Pancreas (tissue), 10 donors: Measurements from ENCODE around the gene SLC1A2. TPM values are rescaled to one million over a fixed set of nuclear protein-coding genes. Genes with fewer than 3 reads are reported as not detected.

Source experiments
- ATAC-seq, 4 donors: fragments of 200-7000 bp; cut with Tn5 transposase; one replicate each; pipeline versions ENCODE4 v1.8.0 to v1.9.1; 2020; ENCODE audit warnings: mild to moderate bottlenecking in 4 of 4, moderate library complexity in 4 of 4
- DNase-seq, 6 donors: peaks; one replicate each; pipeline ENCODE4 v3.0.0-alpha.2; 2020
- FAIRE-seq: peaks from 2 replicates; lab custom pipeline; 2012; peaks lifted over from hg19 to GRCh38; lab: Jason Lieb, UNC
- H3K27ac ChIP-seq, 4 donors: fragments of 200-600 bp; sonication (generic); 1 replicate in 3 of 4; 2 replicates in 1 of 4; pipeline versions ENCODE4 v1.5.0 to v1.8.0; 2020
- H3K27me3 ChIP-seq, 4 donors: fragments of 200-600 bp; one replicate each; pipeline ENCODE4 v1.8.0; 2021
- H3K36me3 ChIP-seq, 3 donors: fragments of 200-600 bp; sonication (generic) in 1 of 3; one replicate each; pipeline versions ENCODE4 v1.5.0 to v1.8.0; 2020 to 2021
- H3K4me1 ChIP-seq, 3 donors: fragments of 200-600 bp; one replicate each; pipeline ENCODE4 v1.8.0; 2021
- H3K4me3 ChIP-seq, 4 donors: fragments of 200-600 bp; sonication (generic) in 2 of 4; one replicate each; pipeline versions ENCODE4 v1.5.0 to v1.8.0; 2020 to 2021
- H3K9me3 ChIP-seq, 4 donors: fragments of 200-600 bp; one replicate each; pipeline ENCODE4 v1.8.0; 2021
- WGBS, 2 donors: extraction: QIAGEN DNeasy Blood & Tissue Kit; methylation state at CpG; one replicate each; pipeline ENCODE4 v1.1.7; 2013; 5-methylcytosine and 5-hydroxymethylcytosine counted together
- intact Hi-C, 3 donors: fragments of 100-400 bp; cut with DNase I; formaldehyde crosslinking; loops; one replicate each; pipeline versions ENCODE4 v1.11.1 to v1.14.2; 2022
- polyA plus RNA-seq, 2 donors: library from polyadenylated mRNA; stranded (reverse); fragments of 200-250 nt; gene quantifications; one replicate each; pipeline ENCODE4 v1.2.3, GENCODE V29; 2013
- total RNA-seq, 6 donors: library from RNA; stranded (reverse); fragmentation: NEBNext Ultra II Directional in 4 of 6; extraction: Animal tissue kit (Norgen Biotek cat#: 25700) in 4 of 6; gene quantifications; one replicate each; pipeline versions ENCODE4 v1.2.1 to v1.2.4, GENCODE V29; 2021 to 2023
- TF ChIP-seq, protein P1 (sequence below), 4 donors: fragments of 200-600 bp; sonication (generic) in 3 of 4; IDR thresholded peaks; one replicate each; pipeline versions ENCODE4 v1.5.0 to v1.8.0; 2021; ENCODE audit warnings: antibody characterized with exemption in 4 of 4
- donor health status: healthy with polysubstance abuse.
- donor health status: DM: no; HTN: no; CAD: no; lungs with moderate emphysema.
- donor health status: DM: no; HTN: no; CAD: no.
- donor health status: control.
- donor health status: control.
- donor health status: Bipolar disorder and iron deficiency.
- donor health status: DM: yes; HTN: yes; CAD: no.
- donor health status: DM: no; HTN: no; CAD: no.
- donor health status: DM: no; HTN: no; CAD: no.
- donor health status: DM: yes; HTN: yes; CAD: no.

Gene SLC1A2
- total and polyA plus RNA-seq, 8 donors, result 4.7 to 62.5 (median 35.3) TPM

DNA sequence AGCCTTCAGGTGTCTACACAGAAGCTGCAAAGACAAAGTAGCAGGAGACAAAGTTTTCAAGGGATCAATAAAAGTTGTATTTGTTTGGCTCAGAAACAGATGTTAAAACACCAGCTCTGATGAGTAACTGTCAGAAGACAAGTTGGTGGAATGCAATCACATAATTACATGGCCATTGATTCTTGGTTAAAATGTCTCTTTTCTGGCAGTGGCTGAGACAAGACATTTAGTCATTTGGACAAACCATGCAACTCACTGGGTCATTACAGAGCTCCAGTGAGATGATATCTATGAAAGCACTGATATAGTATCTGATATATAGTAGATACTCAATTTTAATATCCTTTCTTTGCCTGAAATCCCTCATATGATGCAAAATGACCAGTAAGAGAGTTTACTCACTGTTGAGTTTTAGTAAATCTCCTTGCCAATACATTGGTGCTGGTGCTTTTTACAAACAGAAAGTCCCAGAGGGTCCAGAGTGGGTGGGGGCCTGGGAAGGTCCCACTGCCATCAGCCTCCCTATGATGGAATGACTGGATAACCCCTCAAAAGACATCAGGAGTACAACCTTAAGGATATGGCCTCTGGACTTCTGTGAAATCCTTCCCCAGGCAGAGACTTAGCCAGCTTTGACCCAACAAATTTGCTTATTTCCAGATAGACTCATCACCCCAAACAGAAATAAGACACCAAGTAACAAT lies 95.0 kb downstream of the SLC1A2 start:
- FAIRE-seq (no peak), ATAC-seq (no peak), DNase-seq (no peak)
- intact Hi-C loops, result no loop called here
- Histone ChIP-seq H3K4me1 (peaks cover 28 to 38% (median 29%) of the 10 kb centered on the region in 3 donors), H3K36me3 (no peaks in the 10 kb centered on the region), H3K4me3 (no peak overlapping the region), H3K9me3 (no peaks in the 10 kb centered on the region), H3K27me3 (no peaks in the 10 kb centered on the region), H3K27ac (no peak overlapping the region)
- TF ChIP-seq, protein P1, sequence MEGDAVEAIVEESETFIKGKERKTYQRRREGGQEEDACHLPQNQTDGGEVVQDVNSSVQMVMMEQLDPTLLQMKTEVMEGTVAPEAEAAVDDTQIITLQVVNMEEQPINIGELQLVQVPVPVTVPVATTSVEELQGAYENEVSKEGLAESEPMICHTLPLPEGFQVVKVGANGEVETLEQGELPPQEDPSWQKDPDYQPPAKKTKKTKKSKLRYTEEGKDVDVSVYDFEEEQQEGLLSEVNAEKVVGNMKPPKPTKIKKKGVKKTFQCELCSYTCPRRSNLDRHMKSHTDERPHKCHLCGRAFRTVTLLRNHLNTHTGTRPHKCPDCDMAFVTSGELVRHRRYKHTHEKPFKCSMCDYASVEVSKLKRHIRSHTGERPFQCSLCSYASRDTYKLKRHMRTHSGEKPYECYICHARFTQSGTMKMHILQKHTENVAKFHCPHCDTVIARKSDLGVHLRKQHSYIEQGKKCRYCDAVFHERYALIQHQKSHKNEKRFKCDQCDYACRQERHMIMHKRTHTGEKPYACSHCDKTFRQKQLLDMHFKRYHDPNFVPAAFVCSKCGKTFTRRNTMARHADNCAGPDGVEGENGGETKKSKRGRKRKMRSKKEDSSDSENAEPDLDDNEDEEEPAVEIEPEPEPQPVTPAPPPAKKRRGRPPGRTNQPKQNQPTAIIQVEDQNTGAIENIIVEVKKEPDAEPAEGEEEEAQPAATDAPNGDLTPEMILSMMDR (IDR thresholded peaks at IDR 0.05), result no peak

DNA sequence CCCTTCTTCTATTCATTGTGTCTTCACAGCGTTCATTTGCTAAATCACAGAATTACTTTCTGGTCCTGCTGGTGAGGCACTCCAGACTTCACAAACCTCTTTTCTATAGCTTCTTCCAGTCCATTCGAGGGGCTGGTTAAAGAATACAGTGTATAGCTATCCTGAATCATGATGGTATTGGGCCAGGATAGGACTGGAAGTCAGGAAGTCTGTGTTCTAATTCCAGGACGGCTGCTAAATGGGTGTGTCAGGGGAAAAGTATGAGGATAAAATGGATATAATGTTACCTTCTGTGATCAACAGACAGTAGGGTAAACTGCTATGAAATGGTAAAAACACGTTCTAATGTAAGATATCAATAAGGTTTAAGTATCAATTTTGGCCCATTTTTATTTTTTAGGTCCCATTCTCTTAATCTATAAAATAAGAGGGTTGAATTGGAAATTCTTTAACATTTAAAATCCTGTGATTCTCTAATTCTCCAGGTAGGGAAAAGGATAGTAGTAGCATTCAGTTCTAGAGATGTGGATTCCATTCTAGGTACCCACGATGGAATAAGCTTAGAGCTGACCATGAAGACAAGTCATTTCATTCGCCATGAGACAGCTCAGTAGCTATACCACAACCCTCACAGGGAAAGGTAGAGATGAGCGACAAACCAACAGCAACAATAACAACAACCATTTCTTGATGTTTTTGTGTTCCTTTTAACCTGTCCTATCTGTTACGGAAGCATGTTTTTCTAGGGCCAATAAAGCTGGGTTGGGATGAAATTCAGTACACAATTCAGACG lies 96.1 kb downstream of the SLC1A2 start:
- no peak overlapping the region for H3K4me3 ChIP-seq
- no peak for DNase-seq
- H3K27ac ChIP-seq, result peak overlapping the region in 3 of 4 donors; percentile 73 to 91 (median 87)
- no peaks in the 10 kb centered on the region for H3K27me3 ChIP-seq
- TF ChIP-seq, protein P1 (IDR thresholded peaks at IDR 0.05), result no peak
- H3K9me3 ChIP-seq, result no peaks in the 10 kb centered on the region
- no peak for FAIRE-seq
- WGBS, 2 donors, result 81 to 87% methylated on average over 9 of the region's 9 CpGs
- H3K36me3 ChIP-seq, result no peaks in the 10 kb centered on the region
- intact Hi-C loops, result no loop called here
- H3K4me1 ChIP-seq, result peaks cover 31 to 45% (median 36%) of the 10 kb centered on the region in 3 donors
- peak in 1 of 4 donors; percentile 1 for ATAC-seq

DNA sequence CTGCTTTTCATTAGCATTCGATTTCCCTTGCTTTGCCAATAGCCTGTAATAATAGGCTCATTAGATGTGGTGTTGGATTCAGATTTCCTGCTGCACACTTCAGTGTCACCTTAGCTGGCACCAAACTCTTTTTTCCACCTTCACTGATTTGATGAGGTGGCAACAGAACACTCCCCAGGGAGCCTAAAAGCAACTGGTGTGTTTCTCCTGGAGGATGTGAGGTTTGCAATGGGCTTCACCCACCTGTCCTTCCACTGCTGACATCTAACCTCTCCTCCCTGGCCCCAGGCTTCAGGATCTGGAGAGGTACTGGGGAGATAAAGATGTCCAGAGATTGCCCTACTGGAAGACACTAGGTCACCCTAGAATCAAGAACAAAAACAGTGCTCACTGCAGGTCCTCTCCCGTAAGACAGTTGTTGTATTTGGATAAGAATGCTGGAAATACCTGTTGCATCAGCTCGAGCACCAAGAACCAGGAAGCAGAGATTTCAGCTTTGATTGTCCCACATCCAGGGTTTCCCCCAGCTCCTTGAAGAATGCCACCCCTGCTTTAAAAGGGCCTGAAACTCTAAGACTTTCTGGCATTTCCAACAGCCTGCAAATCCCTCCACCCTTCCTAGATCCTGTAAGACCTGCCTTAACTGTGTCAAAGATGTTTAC lies 96.9 kb downstream of the SLC1A2 start:
- H3K9me3 ChIP-seq, result no peaks in the 10 kb centered on the region
- intact Hi-C loops, result no loop called here
- H3K27me3 ChIP-seq, result no peaks in the 10 kb centered on the region
- peak; percentile 2 to 59 (median 57) for ATAC-seq
- no peak overlapping the region for H3K4me3 ChIP-seq
- peak overlapping the region; percentile 2 to 91 (median 80) for H3K27ac ChIP-seq
- no peaks in the 10 kb centered on the region for H3K36me3 ChIP-seq
- FAIRE-seq, result no peak
- TF ChIP-seq, protein P1 (IDR thresholded peaks at IDR 0.05), result no peak
- WGBS, 2 donors, result 41 to 48% methylated on average over 3 of the region's 3 CpGs
- peaks cover 31 to 49% (median 42%) of the 10 kb centered on the region in 3 donors for H3K4me1 ChIP-seq
- DNase-seq, result no peak

DNA sequence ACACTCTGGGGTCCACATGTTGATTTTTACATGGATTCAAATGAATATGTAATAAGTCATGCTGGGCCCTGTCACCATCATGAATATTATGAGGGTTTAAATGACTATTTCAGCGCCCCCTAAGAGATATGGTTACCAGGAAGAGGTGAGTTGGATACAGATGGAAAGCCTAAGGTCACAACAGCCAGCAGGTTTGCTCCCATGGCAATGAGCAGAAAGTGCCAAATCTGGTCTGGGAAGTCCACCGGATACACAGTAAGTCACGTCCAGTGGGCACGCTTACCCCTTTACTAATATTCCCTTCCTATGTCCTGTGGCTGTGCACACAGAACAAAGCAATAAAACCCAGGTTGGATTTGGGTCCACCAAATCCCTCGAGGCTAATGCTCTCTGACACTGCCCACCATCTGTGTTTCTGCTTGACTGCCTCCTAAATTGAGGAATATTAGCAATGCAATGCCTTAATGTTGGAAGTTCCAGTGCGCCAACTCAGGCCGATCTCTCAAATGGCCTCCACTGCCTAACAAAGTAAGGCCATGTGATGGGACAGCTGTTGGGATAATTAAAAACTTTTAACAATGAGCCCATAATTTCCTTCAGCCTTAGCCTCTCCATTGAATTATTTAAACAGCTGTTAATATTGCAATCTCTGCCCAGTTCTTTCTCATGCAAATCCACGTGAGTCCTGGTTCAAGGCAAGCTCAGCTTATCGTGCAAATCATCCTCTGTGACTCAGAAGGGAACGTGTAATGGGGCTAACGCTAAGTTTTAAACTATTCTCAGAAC lies 97.6 kb downstream of the SLC1A2 start:
- Histone ChIP-seq H3K36me3 (no peaks in the 10 kb centered on the region), H3K4me3 (no peak overlapping the region), H3K27ac (peak overlapping the region; percentile 67 to 91 (median 80)), H3K9me3 (no peaks in the 10 kb centered on the region), H3K4me1 (peaks cover 38 to 53% (median 44%) of the 10 kb centered on the region in 3 donors), H3K27me3 (no peaks in the 10 kb centered on the region)
- peak in 4 of 6 donors; percentile 46 to 69 (median 62) for DNase-seq
- ATAC-seq, result peak; percentile 76 to 82 (median 80)
- no peak for FAIRE-seq
- WGBS, 2 donors, result 30 to 34% methylated on average over 11 of the region's 11 CpGs
- TF ChIP-seq, protein P1 (IDR thresholded peaks at IDR 0.05), result no peak
- intact Hi-C loops, result no loop called here
